Measurements from ENCODE around the gene DPY19L1. TPM values are rescaled to one million over a fixed set of nuclear protein-coding genes. Genes with fewer than 3 reads are reported as not detected.
A peak's percentile ranks its signal among the peaks of the same experiment; 100 is the strongest.

The DPY19L1 gene
- total and polyA plus RNA-seq, 2 donors = 19.4 to 72.8 TPM

Small RNA genes within 50 kb of the gene (small RNA-seq; reads per million reads assigned to genes)
- 0.30 reads per million, percentile 9 among the genes with 10 or more reads in this experiment for gene MIR548N
- not detected for gene RF00322

Other genes with a start within 250 kb of the DPY19L1 start
- 14.0 TPM for gene TBX20, start 216.6 kb upstream of the DPY19L1 start, total RNA-seq
- gene TBX20, start 216.6 kb upstream of the DPY19L1 start, polyA plus RNA-seq = 22.4 TPM